Stimulated activated naive B cell treated with anti-CD40 and anti-IgM and Interleukin-4, amounts not matched to agents 10 μg/mL and 1 μg/mL and 100 μg/mL, for 72 hours (primary cell): ENCODE measurements around the gene SNX30.

ENCODE experiments used
- ATAC-seq, 2 donors: fragments of 150-1000 bp; cut with Tn5 transposase; replicated peaks; 2 replicates each; pipeline ENCODE4 v1.10.0; 2021; ENCODE audit warnings: moderate library complexity in 1 of 2
- DNase-seq: peaks from one replicate; pipeline ENCODE4 v3.0.0; 2021
- H3K27ac Mint-ChIP-seq: one replicate; pipeline ENCODE4 v1.8.0; 2022; ENCODE audit warnings: mild to moderate bottlenecking, mixed read lengths
- H3K27me3 Mint-ChIP-seq, 2 donors: one replicate each; pipeline ENCODE4 v1.8.0; 2022; ENCODE audit warnings: mixed read lengths in 2 of 2
- H3K36me3 Mint-ChIP-seq, 2 donors: one replicate each; pipeline ENCODE4 v1.8.0; 2022; ENCODE audit warnings: mixed read lengths in 2 of 2, mild to moderate bottlenecking in 1 of 2
- H3K4me1 Mint-ChIP-seq, 2 donors: one replicate each; pipeline ENCODE4 v1.8.0; 2022; ENCODE audit warnings: mixed read lengths in 2 of 2, mild to moderate bottlenecking in 1 of 2
- H3K4me3 Mint-ChIP-seq, 2 donors: one replicate each; pipeline ENCODE4 v1.8.0; 2022; ENCODE audit warnings: mild to moderate bottlenecking in 2 of 2, mixed read lengths in 2 of 2, moderate library complexity in 1 of 2
- H3K9me3 Mint-ChIP-seq, 2 donors: one replicate each; pipeline ENCODE4 v1.8.0; 2022; ENCODE audit warnings: mixed read lengths in 2 of 2, mild to moderate bottlenecking in 1 of 2

SNX30 gene

DNA sequence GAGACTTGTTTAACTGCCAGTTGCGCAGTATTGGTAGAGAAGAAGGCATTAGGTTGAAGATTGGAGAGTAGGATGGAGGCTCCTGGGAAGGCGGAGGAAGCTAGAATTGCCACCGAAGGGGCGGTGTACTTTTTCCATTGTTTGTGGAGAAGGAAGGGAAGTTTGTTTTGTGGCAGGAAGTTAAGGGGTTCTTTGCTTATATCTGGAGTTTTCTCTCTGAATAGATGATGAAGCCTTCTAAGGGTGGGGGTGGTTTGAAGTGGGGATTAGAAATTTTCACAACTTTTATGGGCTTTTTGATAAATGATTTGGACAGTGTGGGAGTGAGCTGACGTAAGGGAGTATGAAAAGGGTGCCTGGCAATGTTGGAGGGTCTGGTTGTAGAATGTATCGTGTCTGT, 59.3 kb downstream of the SNX30 start:
- Mint-ChIP-seq H3K36me3 (peaks cover 0 to 3% of the 10 kb centered on the region in 2 donors), H3K9me3 (no peaks in the 10 kb centered on the region), H3K27me3 (peaks cover 0 to 5% of the 10 kb centered on the region in 2 donors), H3K4me1 (peaks cover 6 to 9% of the 10 kb centered on the region in 2 donors), H3K27ac (no peak overlapping the region), H3K4me3 (no peak overlapping the region)
- DNase-seq (no peak), ATAC-seq (peak in 1 of 2 donors; percentile 5)

DNA sequence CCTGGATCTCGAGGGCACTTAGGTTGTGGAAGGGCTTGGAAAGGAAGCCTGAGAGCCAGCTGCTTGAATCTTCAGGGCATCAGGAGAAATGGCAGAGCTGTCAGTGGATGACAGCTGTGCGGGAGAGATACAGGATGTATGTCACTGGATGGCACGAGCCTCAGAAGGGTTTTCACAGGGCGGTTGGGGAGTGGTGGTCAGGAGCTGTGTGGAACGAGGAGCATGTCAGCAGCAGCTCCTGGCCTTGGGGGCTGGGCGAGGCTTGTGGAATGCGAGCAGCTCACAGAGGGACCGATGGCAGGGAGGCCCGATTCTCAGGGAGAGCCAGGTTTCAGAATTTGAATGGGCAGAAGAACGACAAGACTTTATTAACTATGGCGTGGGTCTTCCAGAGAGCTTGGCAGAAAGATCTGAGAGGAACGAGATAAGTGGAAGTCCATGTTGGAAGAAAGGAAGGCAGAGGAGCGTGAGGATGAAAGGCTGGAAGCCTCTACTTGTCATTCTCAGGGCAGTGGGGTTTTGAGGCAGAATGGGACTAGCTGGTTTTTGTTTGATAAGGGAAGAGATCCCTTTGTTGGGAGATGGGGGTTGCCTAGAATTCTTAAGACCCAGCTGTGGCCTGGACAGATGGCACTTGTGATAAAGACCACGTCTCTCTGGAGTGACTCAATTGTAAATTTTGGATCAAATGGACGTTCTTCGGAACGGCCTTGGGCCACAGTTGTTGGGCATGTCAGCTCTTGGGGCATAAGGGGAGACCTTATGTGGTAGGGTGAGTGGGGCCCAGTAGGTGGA, 60.3 kb downstream of the SNX30 start:
- ATAC-seq = no peak
- H3K36me3 Mint-ChIP-seq = no peaks in the 10 kb centered on the region
- no peaks in the 10 kb centered on the region for H3K9me3 Mint-ChIP-seq
- peaks cover 0 to 5% of the 10 kb centered on the region in 2 donors for H3K27me3 Mint-ChIP-seq
- DNase-seq = no peak
- H3K4me1 Mint-ChIP-seq = peaks cover 6 to 9% of the 10 kb centered on the region in 2 donors
- no peak overlapping the region for H3K27ac Mint-ChIP-seq
- no peak overlapping the region for H3K4me3 Mint-ChIP-seq

DNA sequence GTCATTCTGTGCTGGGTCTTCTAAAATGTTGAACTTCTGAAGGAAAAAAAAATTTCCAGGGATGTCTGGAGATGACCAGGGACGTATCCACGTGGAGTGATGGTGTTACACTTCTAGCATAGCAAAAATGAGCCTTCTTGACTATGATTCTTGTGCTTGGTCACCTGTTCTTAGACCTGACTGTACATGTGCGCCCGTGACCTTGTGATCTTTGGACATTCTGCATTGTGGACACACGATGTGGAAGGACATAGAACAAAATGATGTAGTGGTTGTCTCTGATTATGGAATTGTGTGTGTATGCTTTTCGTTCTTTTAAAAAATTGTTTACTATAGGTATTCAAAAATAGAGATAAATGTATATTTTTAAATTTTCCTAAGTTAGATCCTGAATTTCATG, 61.0 kb downstream of the SNX30 start:
- no peak for ATAC-seq
- no peaks in the 10 kb centered on the region for H3K9me3 Mint-ChIP-seq
- peaks cover 6 to 15% of the 10 kb centered on the region in 2 donors for H3K4me1 Mint-ChIP-seq

DNA sequence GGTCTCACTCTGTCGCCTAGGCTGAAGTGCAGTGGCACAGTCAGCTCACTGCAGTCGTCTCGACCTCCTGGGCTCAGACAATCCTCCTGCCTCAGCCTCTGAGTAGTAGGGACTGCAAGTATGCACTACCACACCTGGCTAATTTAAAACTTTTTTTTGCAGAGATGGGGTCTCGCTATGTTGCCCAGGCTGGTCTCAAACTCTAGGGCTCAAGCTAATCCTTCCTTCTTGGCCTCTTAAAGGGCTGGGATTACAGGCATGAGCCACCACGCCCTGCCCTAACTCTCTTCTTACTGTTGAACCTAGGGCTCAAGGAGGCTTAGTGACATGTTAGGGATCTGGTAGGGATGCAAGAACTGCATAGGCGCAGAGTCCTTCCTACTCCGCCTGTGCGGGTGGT, 65.3 kb downstream of the SNX30 start:
- ATAC-seq (no peak), DNase-seq (no peak)
- peaks cover 8 to 25% of the 10 kb centered on the region in 2 donors for H3K4me1 Mint-ChIP-seq
- H3K27me3 Mint-ChIP-seq = peaks cover 0 to 21% of the 10 kb centered on the region in 2 donors
- H3K27ac Mint-ChIP-seq = no peak overlapping the region
- peaks cover 5 to 9% of the 10 kb centered on the region in 2 donors for H3K36me3 Mint-ChIP-seq
- H3K4me3 Mint-ChIP-seq = no peak overlapping the region
- no peaks in the 10 kb centered on the region for H3K9me3 Mint-ChIP-seq

More for the DNA sequence above, 61.0 kb downstream of the SNX30 start:
- H3K27ac Mint-ChIP-seq = no peak overlapping the region
- H3K27me3 Mint-ChIP-seq = peaks cover 0 to 10% of the 10 kb centered on the region in 2 donors
- DNase-seq = no peak
- no peaks in the 10 kb centered on the region for H3K36me3 Mint-ChIP-seq
- H3K4me3 Mint-ChIP-seq = no peak overlapping the region

DNA sequence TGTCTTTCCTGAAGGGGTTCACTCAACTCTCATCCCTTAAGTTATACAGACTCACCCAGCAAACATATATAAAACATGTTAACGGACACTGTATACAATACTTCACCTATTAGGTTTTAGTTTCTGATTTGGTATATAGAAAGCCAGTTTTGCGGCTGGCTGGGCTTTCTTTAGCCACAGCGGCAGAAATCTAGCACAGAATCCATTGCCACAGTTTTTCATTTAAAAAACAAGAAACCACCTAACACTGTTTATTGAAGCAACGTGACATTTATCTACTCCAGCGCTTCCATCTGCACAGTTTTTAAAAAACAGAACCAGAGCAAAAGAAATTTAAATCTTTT, 67.3 kb downstream of the SNX30 start:
- H3K27ac Mint-ChIP-seq = no peak overlapping the region
- DNase-seq (no peak), ATAC-seq (peak; percentile 65 to 77)
- peaks cover 5 to 9% of the 10 kb centered on the region in 2 donors for H3K36me3 Mint-ChIP-seq
- peak overlapping the region in 1 of 2 donors; percentile 16 for H3K4me3 Mint-ChIP-seq
- peaks cover 0 to 21% of the 10 kb centered on the region in 2 donors for H3K27me3 Mint-ChIP-seq
- H3K4me1 Mint-ChIP-seq = peaks cover 8 to 25% of the 10 kb centered on the region in 2 donors
- H3K9me3 Mint-ChIP-seq = no peaks in the 10 kb centered on the region

DNA sequence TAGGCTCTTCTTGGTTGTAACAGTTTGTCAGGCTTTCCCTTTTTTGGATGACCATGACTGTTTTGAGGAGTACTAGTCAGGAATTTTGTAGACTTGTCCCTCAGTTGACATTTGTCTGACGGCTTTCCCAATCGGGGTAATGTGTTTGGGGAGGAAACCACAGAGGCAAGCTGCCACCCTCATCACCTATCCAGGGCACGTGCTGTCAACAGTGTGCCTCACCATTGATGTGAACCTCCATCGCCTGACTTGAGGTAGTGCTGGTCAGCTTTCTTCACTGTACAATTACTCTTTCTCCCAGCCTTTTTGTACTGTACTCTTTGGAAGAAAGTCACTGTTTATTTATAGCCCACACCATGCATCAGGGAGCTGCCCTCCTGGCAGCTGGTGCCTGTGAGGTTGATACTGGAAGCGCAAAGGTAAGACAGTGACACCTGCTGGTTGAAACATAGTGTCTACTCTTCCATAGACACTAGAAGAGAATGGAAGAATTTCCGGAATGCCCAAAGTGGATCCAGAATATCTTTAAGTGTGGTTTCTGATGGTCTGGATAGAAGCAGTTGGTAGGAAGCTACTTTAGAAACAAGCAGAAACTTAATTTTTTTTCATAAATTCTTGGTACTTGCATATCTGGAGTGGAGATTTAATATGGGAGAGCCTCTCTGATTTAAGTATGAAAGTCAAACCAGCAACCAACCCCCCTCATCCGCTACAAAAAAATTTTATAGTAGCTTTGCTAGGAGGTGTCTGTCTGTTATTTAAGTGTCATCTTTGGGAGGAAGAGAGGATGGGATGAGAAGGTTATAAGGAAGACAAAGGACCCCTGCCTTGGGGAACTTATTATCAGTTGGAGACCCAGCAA, 69.3 kb downstream of the SNX30 start:
- ATAC-seq = peak; percentile 75 to 78
- Mint-ChIP-seq H3K36me3 (peaks cover 8 to 13% of the 10 kb centered on the region in 2 donors), H3K27ac (peak overlapping the region; percentile 0), H3K4me3 (no peak overlapping the region), H3K27me3 (peaks cover 0 to 21% of the 10 kb centered on the region in 2 donors), H3K9me3 (no peaks in the 10 kb centered on the region), H3K4me1 (peaks cover 8 to 25% of the 10 kb centered on the region in 2 donors)
- no peak for DNase-seq

DNA sequence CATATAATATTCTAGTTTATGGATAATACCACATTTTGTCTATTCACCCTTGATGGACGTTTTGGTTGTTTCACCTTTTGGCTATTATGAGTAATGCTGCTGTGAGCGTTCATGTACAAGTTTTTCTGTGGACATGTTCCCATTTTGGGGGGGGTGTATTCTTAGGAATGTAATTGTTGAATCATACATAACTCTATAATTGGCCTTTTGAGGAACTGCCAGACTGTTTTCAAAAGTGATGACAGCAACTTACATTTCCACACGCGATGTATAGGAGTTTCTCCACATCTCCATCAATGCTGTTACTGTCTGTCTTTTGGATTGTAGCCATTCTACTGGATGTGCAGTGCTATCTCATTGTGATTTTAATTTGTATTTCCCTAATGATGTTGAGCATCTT, 70.3 kb downstream of the SNX30 start:
- H3K27ac Mint-ChIP-seq = no peak overlapping the region
- ATAC-seq (no peak), DNase-seq (no peak)
- no peak overlapping the region for H3K4me3 Mint-ChIP-seq
- H3K36me3 Mint-ChIP-seq = peaks cover 8 to 13% of the 10 kb centered on the region in 2 donors
- H3K9me3 Mint-ChIP-seq = no peaks in the 10 kb centered on the region
- H3K4me1 Mint-ChIP-seq = peaks cover 8 to 25% of the 10 kb centered on the region in 2 donors
- H3K27me3 Mint-ChIP-seq = peaks cover 0 to 21% of the 10 kb centered on the region in 2 donors

DNA sequence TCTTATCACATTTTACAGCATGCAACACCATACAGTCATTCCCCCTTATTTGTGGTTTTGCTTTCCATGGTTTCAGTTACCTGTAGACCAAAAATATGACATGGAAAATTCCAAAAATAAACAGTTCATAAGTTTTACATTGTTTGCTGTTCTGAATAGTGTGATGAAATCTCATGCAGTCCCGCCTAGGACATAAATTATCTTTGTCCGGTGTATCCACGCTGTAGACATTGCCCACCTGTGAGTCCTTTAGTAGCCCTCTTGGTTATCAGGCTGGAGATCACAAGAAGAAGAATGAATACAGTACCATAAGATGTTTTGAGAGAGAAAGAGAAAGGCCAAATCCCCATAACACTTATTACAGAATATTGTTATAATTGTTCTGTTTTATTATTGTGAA, 72.1 kb downstream of the SNX30 start:
- H3K4me1 Mint-ChIP-seq = peaks cover 5 to 13% of the 10 kb centered on the region in 2 donors
- H3K9me3 Mint-ChIP-seq = no peaks in the 10 kb centered on the region
- H3K36me3 Mint-ChIP-seq = peaks cover 8 to 15% of the 10 kb centered on the region in 2 donors
- H3K27me3 Mint-ChIP-seq = peaks cover 0 to 7% of the 10 kb centered on the region in 2 donors
- H3K27ac Mint-ChIP-seq = no peak overlapping the region
- ATAC-seq (no peak), DNase-seq (no peak)
- H3K4me3 Mint-ChIP-seq = no peak overlapping the region

DNA sequence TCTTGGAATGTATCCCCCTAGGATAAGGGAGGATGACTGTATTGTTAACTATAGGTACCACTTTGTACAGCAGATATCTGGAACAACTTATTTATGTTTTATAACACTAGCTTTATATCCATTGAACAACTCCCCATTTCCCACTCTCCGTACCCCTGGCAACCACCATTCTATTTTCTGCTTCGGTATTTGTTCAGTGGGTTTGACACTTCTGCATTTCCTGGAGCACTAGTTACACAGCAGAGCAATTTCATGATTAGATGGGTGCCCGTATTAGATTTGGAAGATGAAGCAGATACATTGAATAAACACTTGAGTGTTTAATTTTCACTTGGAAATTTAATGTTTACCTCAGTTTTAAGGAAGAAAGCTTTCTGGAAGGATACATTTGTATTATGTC, 72.7 kb downstream of the SNX30 start:
- Mint-ChIP-seq H3K4me3 (no peak overlapping the region), H3K27me3 (peaks cover 0 to 6% of the 10 kb centered on the region in 2 donors), H3K36me3 (peaks cover 8 to 15% of the 10 kb centered on the region in 2 donors), H3K4me1 (peaks cover 5 to 9% of the 10 kb centered on the region in 2 donors), H3K9me3 (no peaks in the 10 kb centered on the region), H3K27ac (no peak overlapping the region)
- DNase-seq (no peak), ATAC-seq (no peak)

DNA sequence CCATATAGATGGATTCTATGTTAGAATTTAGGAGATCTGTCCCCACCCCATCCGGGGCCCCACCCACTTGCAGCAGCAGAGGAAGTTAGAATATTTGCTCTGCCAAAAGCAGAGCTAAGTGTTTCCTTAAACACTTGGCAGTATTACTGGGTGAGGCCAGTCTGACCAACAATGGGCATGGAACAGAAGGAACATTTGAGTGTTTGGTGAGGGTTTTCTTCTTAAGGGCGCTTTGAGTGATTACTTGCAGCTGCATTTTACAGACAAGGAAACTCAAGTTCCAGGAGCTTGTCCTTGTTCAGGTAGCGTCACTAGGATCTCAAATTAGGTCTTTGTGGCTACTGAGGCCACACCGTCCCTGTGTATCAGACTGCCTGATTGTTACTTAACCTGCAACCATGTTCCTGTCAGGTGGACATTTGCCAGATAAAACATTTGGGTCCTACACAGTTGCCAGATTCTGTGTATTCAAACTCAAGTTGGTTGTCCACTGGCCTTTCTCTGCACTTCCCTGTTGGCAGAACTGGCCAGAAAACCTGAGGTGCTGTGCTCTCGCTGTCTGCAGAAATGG, 80.8 kb downstream of the SNX30 start:
- Mint-ChIP-seq H3K4me1 (peaks cover 2 to 4% of the 10 kb centered on the region in 2 donors), H3K4me3 (no peak overlapping the region), H3K36me3 (peaks cover 8 to 11% of the 10 kb centered on the region in 2 donors), H3K27me3 (no peaks in the 10 kb centered on the region), H3K9me3 (no peaks in the 10 kb centered on the region), H3K27ac (no peak overlapping the region)
- no peak for DNase-seq
- ATAC-seq = peak in 1 of 2 donors; percentile 42

DNA sequence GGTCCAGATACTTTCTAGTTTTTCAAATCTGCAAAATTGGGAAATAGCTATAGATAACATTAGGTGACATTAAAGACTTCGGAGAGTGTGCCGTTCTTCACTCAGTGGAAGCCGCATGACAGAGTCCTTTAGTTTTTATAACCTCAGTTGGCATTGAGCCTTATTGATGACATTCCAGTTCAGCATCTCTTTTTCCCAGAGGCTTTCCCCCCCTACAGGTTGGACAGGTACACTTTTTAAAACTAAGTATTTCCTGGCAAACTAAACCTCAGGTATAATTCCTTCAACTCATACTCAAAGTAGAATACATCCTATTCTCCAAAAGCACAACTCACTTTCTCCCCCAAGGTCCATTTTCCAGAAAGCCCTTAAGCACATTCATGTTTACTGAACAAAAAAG, 81.4 kb downstream of the SNX30 start:
- ATAC-seq = no peak
- Mint-ChIP-seq H3K9me3 (no peaks in the 10 kb centered on the region), H3K36me3 (peaks cover 8 to 13% of the 10 kb centered on the region in 2 donors), H3K27ac (no peak overlapping the region), H3K4me1 (peaks cover 2 to 4% of the 10 kb centered on the region in 2 donors), H3K27me3 (no peaks in the 10 kb centered on the region), H3K4me3 (no peak overlapping the region)
- DNase-seq = no peak

DNA sequence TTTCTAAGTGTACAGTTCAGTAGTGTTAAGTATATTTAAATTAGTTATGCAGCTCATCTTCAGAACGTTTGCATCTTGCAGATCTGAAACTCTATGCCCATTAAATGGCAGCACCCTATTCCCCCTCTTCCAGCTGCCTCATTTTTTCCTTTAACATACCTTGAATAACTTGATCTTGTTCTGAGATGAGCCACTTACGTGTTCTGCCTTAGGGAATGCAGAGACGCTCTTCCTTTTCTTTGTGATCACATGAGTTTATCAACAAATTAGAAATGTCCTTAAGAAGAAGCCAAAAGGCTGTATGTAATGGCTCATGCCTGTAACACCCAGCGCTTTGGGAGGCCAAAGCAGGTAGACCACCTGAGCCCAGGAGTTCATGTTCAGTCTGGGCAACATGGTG, 82.5 kb downstream of the SNX30 start:
- no peak overlapping the region for H3K4me3 Mint-ChIP-seq
- H3K27ac Mint-ChIP-seq = no peak overlapping the region

DNA sequence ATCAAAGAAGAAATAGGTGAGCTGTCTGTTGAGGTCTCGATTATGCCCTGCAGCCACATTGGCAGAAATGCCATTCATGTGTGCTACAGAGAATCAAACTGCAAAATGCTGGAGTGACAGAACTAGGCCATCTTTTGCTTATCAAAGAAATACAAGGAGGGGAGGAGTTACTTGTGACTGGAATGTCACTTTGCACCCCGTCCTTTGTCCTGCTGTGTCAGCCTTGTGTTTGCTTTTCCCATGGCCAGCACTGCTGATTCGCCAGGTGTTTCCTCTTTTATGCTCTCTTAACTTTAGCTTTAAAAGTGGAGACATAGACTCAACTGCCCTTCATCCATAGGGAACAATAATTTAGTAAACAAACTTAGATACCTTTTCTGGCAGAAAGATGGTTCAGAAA, 85.8 kb downstream of the SNX30 start:
- DNase-seq (no peak), ATAC-seq (no peak)
- Mint-ChIP-seq H3K4me1 (peaks cover 11 to 18% of the 10 kb centered on the region in 2 donors), H3K4me3 (no peak overlapping the region), H3K36me3 (peaks cover 25 to 27% of the 10 kb centered on the region in 2 donors), H3K27ac (no peak overlapping the region), H3K9me3 (no peaks in the 10 kb centered on the region), H3K27me3 (no peaks in the 10 kb centered on the region)

More for the DNA sequence above, 82.5 kb downstream of the SNX30 start:
- no peaks in the 10 kb centered on the region for H3K27me3 Mint-ChIP-seq
- H3K9me3 Mint-ChIP-seq = no peaks in the 10 kb centered on the region
- no peak for ATAC-seq
- peaks cover 13 to 14% of the 10 kb centered on the region in 2 donors for H3K36me3 Mint-ChIP-seq
- H3K4me1 Mint-ChIP-seq = peaks cover 3 to 7% of the 10 kb centered on the region in 2 donors
- no peak for DNase-seq

DNA sequence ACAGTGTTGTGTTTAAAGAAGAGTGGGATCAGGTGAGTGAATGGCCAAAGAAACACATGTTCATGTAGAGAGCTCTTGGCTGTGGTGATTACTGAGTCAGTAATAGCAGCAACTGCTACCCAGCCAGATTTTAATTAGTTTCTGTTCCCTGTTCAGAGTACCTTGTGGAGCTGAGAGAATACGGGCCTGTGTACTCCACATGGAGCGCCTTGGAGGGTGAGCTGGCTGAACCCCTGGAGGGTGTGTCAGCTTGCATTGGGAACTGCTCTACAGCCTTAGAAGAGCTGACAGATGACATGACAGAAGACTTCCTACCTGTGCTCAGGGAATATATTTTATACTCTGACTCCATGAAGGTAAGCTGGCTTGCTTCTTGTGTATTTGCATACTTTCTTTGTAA, 87.8 kb downstream of the SNX30 start:
- no peak overlapping the region for H3K27ac Mint-ChIP-seq
- no peak for DNase-seq
- H3K4me3 Mint-ChIP-seq = no peak overlapping the region
- H3K36me3 Mint-ChIP-seq = peaks cover 23 to 24% of the 10 kb centered on the region in 2 donors
- peak in 1 of 2 donors; percentile 39 for ATAC-seq
- H3K27me3 Mint-ChIP-seq = no peaks in the 10 kb centered on the region
- H3K9me3 Mint-ChIP-seq = no peaks in the 10 kb centered on the region
- peaks cover 11 to 18% of the 10 kb centered on the region in 2 donors for H3K4me1 Mint-ChIP-seq
